ENCODE data around the gene PRTN3.
"Not testable (repeated sequence)": the region's sequence is repeated elsewhere in the genome, so short reads cannot be mapped to it uniquely, and the experiment has no call there.

Gene PRTN3

DNA sequence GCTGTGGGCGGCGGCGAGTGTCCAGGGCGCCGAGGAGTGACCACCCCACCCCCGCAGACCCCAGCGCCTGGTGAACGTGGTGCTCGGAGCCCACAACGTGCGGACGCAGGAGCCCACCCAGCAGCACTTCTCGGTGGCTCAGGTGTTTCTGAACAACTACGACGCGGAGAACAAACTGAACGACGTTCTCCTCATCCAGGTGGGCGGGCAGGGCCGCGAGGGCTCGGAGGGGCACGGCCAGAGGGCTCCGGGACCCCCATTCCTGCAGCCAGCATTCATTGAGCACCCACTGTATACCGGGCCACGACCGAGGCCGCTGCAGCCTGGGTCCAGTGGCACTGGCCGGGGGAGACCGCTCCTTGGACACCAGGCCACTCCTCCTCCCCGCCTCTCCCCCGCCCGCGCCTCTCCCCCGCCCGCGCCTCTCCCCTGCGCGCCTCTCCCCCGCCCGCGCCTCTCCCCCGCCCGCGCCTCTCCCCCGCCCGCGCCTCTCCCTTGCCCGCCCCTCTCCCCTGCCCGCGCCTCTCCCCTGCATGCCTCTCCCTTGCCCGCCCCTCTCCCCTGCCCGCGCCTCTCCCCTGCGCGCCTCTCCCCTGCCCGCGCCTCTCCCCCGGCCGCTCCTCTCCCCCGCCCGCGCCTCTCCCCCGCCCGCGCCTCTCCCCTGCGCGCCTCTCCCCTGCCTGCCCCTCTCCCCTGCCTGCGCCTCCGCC lies 3.2 kb downstream of the PRTN3 start:
- DNase-seq (ENCODE audit: low read depth in 2 of 2, low spot score in 1 of 2), result no peak

DNA sequence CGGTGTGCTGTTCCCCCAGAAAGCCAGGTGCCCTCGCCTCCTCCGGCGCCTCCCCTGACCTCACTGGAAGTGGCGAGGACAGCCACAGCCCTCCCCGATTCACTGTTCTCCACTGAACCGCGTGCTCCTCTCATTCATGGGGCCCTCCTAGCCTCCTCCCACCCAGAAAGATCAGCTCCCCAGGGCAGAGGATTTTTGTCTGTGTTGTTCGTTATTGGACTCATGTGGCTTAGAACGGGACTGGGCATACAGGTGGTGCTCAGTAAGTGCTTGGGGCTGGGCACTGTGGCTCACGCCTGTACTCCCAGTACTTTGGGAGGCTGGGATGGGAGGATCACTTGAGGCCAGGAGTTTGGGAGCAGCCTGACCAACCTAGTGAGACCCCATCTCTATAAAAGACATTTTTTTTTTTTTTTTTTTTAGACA lies 3.8 kb downstream of the PRTN3 start:
- no peak for DNase-seq (ENCODE audit: low read depth in 2 of 2, low spot score in 1 of 2)

DNA sequence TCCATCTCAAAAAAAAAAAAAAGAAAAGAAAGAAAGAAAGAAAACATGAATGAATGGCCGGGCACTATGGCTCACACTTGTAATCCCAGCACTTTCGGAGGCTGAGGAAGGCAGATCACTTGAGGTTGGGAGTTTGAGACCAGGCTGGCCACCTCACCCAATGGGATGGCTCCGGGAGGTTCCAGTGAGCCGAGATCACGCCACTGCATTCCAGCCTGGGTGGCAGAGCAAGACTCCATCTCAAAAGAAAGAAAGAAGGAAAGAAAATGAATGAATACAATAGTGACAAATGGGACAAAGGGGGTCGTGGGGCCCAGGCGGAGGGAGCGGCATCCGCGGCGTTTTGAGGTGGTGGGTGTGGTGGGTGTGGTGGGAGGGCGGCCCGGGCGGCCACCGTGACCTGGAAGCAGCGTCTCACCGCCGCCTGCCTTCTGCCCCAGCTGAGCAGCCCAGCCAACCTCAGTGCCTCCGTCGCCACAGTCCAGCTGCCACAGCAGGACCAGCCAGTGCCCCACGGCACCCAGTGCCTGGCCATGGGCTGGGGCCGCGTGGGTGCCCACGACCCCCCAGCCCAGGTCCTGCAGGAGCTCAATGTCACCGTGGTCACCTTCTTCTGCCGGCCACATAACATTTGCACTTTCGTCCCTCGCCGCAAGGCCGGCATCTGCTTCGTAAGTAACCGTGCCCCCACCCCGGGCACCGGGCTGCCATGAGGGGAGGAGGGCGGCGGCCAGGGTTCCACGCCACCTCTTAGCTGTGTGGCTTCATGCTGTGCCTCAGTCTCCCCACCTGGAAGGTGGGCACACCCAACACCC lies 5.1 kb downstream of the PRTN3 start:
- no peak for DNase-seq (ENCODE audit: low read depth in 2 of 2, low spot score in 1 of 2)

DNA sequence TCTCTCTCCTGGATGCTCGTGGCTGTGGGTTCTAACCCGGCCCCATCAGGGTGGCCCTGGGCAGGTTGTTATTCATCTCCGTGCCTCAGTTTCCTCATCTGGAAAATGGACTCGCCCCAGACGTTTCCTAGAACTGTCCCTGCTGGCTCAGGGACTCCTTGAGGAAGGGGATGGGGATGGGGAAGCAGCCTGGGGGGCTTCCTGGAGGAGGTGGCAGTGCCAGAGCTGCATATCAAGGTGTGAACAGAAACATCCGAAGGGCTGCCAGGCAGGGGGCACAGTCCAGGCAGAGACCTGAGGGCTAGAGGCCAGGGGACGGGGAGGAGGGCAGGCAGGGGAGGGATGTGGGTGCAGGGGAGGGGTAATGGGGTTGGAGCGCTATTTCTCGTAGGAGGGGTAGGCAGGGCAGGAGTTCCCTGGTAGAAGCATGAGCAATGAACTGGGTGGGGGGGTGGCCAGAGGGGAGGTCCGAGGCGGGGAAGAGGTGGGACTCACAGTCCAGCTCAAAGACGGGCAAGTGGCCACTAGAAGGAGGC lies 7.7 kb downstream of the PRTN3 start:
- DNase-seq (ENCODE audit: low read depth in 2 of 2, low spot score in 1 of 2), result no peak

- not testable (repeated sequence) for DNase-seq (ENCODE audit: low read depth in 2 of 2, low spot score in 1 of 2)
Observed at GRCh38 chr19:849195-849594, 8.4 kb downstream of the PRTN3 start.

GRCh38 chr19:850221-850978 lies 9.6 kb downstream of the PRTN3 start:
- DNase-seq (ENCODE audit: low read depth in 2 of 2, low spot score in 1 of 2), result no peak

- DNase-seq (ENCODE audit: low read depth in 2 of 2, low spot score in 1 of 2), result no peak
Observed at GRCh38 chr19:850979-851335, 10.2 kb downstream of the PRTN3 start.

DNA sequence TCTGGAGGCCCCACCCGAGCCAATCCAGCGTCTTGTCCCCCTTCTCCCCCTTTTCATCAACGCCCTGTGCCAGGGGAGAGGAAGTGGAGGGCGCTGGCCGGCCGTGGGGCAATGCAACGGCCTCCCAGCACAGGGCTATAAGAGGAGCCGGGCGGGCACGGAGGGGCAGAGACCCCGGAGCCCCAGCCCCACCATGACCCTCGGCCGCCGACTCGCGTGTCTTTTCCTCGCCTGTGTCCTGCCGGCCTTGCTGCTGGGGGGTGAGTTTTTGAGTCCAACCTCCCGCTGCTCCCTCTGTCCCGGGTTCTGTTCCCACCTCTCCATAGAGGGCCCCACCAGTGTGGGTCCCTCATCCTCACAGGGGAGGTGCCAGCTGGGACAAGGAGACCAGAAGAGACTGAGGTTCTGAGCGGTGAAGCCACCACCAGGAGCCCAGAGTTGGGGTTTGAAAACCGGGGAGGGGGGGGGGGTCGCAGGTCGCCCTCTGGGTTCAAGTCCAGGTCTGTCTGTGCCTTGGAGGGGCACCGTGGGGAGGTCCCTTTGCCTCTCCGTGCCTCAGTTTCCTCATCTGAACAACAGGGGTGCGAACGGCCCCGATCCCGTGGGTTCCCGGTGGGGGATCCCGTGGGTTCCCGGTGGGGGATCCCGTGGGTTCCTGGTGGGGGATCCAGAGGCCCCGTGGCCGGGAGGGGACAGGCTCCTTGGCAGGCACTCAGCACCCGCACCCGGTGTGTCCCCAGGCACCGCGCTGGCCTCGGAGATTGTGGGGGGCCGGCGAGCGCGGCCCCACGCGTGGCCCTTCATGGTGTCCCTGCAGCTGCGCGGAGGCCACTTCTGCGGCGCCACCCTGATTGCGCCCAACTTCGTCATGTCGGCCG lies 11.6 kb downstream of the PRTN3 start, which contains the start of gene ELANE:
Gene ELANE, plus strand, starts transcription at position 168 of the 878 bp plus-strand sequence. Its CDS starts 26 bp downstream, at position 194.
- DNase-seq (ENCODE audit: low read depth in 2 of 2, low spot score in 1 of 2), result no peak

- DNase-seq (ENCODE audit: low read depth in 2 of 2, low spot score in 1 of 2), result no peak
Observed at GRCh38 chr19:853014-853585, 12.3 kb downstream of the PRTN3 start.

DNA sequence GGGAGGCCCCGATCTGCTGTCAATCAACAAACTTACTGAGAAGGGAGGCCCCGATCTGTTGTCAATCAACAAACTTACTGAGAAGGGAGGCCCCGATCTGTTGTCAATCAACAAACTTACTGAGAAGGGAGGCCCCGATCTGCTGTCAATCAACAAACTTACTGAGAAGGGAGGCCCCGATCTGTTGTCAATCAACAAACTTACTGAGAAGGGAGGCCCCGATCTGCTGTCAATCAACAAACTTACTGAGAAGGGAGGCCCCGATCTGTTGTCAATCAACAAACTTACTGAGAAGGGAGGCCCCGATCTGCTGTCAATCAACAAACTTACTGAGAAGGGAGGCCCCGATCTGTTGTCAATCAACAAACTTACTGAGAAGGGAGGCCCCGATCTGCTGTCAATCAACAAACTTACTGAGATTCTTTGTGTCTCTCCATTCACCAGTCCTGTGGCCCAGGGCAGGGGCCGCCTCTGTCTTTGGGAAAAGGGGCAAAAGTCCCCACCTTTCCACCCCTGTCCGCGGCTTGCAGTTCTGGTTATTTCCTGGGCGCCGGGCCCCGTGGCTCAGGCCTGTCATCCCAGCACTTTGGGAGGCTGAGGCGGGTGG lies 12.9 kb downstream of the PRTN3 start:
- DNase-seq (ENCODE audit: low read depth in 2 of 2, low spot score in 1 of 2), result not testable (repeated sequence)

GRCh38 chr19:854549-854948 lies 13.8 kb downstream of the PRTN3 start:
- DNase-seq (ENCODE audit: low read depth in 2 of 2, low spot score in 1 of 2), result no peak

GRCh38 chr19:855142-855541 lies 14.3 kb downstream of the PRTN3 start:
- no peak for DNase-seq (ENCODE audit: low read depth in 2 of 2, low spot score in 1 of 2)

DNA sequence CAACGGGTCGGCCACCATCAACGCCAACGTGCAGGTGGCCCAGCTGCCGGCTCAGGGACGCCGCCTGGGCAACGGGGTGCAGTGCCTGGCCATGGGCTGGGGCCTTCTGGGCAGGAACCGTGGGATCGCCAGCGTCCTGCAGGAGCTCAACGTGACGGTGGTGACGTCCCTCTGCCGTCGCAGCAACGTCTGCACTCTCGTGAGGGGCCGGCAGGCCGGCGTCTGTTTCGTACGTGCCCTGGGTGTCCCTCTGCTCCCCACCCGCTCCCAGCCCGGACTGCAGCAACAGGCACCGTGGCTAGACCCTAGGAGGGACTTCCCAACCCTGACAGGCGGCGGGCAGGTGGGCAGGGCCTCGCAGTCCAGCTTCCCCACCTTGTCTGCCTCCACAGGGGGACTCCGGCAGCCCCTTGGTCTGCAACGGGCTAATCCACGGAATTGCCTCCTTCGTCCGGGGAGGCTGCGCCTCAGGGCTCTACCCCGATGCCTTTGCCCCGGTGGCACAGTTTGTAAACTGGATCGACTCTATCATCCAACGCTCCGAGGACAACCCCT lies 14.8 kb downstream of the PRTN3 start:
- DNase-seq (ENCODE audit: low read depth in 2 of 2, low spot score in 1 of 2), result no peak

GRCh38 chr19:858284-858683 lies 17.5 kb downstream of the PRTN3 start:
- DNase-seq (ENCODE audit: low read depth in 2 of 2, low spot score in 1 of 2), result no peak

GRCh38 chr19:858868-859843 lies 18.4 kb downstream of the PRTN3 start, which contains the start of gene CFD:
TSS of gene CFD (plus strand) at chr19:859664. CDS start at chr19:859690, 26 bp downstream.
- no peak for DNase-seq (ENCODE audit: low read depth in 2 of 2, low spot score in 1 of 2)

- DNase-seq (ENCODE audit: low read depth in 2 of 2, low spot score in 1 of 2), result no peak
Observed at GRCh38 chr19:861141-861755, 20.4 kb downstream of the PRTN3 start.

GRCh38 chr19:861756-862580 lies 21.2 kb downstream of the PRTN3 start:
- peak in 1 of 2 donors; percentile 35 for DNase-seq (ENCODE audit: low read depth in 2 of 2, low spot score in 1 of 2)
